Hepatocyte (in vitro differentiated cells): ENCODE results near the gene CUL1. TPM values are rescaled to one million over a fixed set of nuclear protein-coding genes. Genes with fewer than 3 reads are reported as not detected.
"Not testable (repeated sequence)": the region's sequence is repeated elsewhere in the genome, so short reads cannot be mapped to it uniquely, and the experiment has no call there.

Experiments
- DNase-seq: peaks from one replicate; pipeline ENCODE4 v3.0.0-alpha.2; 2016; ENCODE audit warnings: low spot score
- H2AFZ ChIP-seq: fragments of 200-600 bp; sonication (generic); 2 replicates; pipeline ENCODE4 v1.6.0; 2016; ENCODE audit warnings: antibody characterized with exemption, mild to moderate bottlenecking
- H3K27ac ChIP-seq: fragments of 200-600 bp; sonication (generic); 2 replicates; pipeline ENCODE4 v1.5.1; 2016; ENCODE audit warnings: mild to moderate bottlenecking
- H3K27me3 ChIP-seq: fragments of 200-600 bp; sonication (generic); 2 replicates; pipeline ENCODE4 v1.6.1; 2016
- H3K36me3 ChIP-seq: fragments of 200-600 bp; sonication (generic); replicated peaks from 2 replicates; pipeline ENCODE4 v1.5.1; 2016; ENCODE audit warnings: low read depth; ENCODE audit not compliant: insufficient read depth
- H3K4me1 ChIP-seq: fragments of 200-600 bp; sonication (generic); 2 replicates; pipeline ENCODE4 v1.5.1; 2016; ENCODE audit warnings: mild to moderate bottlenecking, moderate library complexity; ENCODE audit not compliant: insufficient read depth
- H3K4me2 ChIP-seq: fragments of 200-600 bp; sonication (generic); 2 replicates; pipeline ENCODE4 v1.6.0; 2016
- H3K4me3 ChIP-seq: fragments of 200-600 bp; sonication (generic); 2 replicates; pipeline ENCODE4 v1.5.1; 2016; ENCODE audit warnings: mild to moderate bottlenecking
- H3K79me2 ChIP-seq: fragments of 200-600 bp; sonication (generic); 2 replicates; pipeline ENCODE4 v1.6.0; 2017; ENCODE audit warnings: mild to moderate bottlenecking
- H3K9me2 ChIP-seq: fragments of 200-600 bp; sonication (generic); replicated peaks from 2 replicates; pipeline ENCODE4 v1.6.0; 2017; ENCODE audit warnings: mild to moderate bottlenecking; ENCODE audit not compliant: insufficient read depth
- H3K9me3 ChIP-seq: fragments of 200-600 bp; sonication (generic); 2 replicates; pipeline ENCODE4 v1.5.1; 2016; ENCODE audit warnings: low read depth, mild to moderate bottlenecking
- H4K20me1 ChIP-seq: fragments of 200-600 bp; sonication (generic); 2 replicates; pipeline ENCODE4 v1.6.0; 2016; ENCODE audit warnings: mild to moderate bottlenecking; ENCODE audit not compliant: insufficient read depth, poor library complexity, severe bottlenecking
- EZH2 ChIP-seq: fragments of 200-600 bp; sonication (generic); IDR thresholded peaks from 2 replicates; pipeline ENCODE4 v1.6.1; 2016; ENCODE audit warnings: antibody characterized with exemption, mild to moderate bottlenecking, borderline replicate concordance
- EZH2phosphoT487 ChIP-seq: fragments of 200-600 bp; sonication (generic); IDR thresholded peaks from one replicate; pipeline ENCODE4 v1.6.1; 2018; ENCODE audit warnings: antibody characterized with exemption, mild to moderate bottlenecking, low read depth, moderate library complexity; ENCODE audit not compliant: unreplicated experiment, severe bottlenecking
- WGBS: methylation state at CpG from one replicate; pipeline ENCODE4 v1.1.6; 2016; ENCODE audit warnings: low lambda C conversion rate; ENCODE audit errors: missing lambda C conversion rate; 5-methylcytosine and 5-hydroxymethylcytosine counted together
- polyA plus RNA-seq: library from polyadenylated mRNA; unstranded; fragments of >200 nt; fragmentation: Nextera tagmentation; extraction: Ambion mirVana; gene quantifications from 2 replicates; pipeline ENCODE4 v1.2.1, GENCODE V29; 2016
- total RNA-seq: library from RNA; depleted of rRNA; stranded (reverse); fragments of >200 nt; gene quantifications from 2 replicates; pipeline ENCODE4 v1.2.3, GENCODE V29; 2014
- TF ChIP-seq, protein P1 (sequence below): fragments of 200-600 bp; sonication (generic); IDR thresholded peaks from 2 replicates; pipeline ENCODE4 v1.5.1; 2016; ENCODE audit warnings: antibody characterized with exemption, mild to moderate bottlenecking; ENCODE audit not compliant: poor library complexity

Gene CUL1
- total and polyA plus RNA-seq, 2 experiments from 2014 or later, result 56.7 to 68.4 TPM

- TF ChIP-seq EZH2phosphoT487, result no peak
- TF ChIP-seq EZH2, result no peak
- TF ChIP-seq, protein P1, sequence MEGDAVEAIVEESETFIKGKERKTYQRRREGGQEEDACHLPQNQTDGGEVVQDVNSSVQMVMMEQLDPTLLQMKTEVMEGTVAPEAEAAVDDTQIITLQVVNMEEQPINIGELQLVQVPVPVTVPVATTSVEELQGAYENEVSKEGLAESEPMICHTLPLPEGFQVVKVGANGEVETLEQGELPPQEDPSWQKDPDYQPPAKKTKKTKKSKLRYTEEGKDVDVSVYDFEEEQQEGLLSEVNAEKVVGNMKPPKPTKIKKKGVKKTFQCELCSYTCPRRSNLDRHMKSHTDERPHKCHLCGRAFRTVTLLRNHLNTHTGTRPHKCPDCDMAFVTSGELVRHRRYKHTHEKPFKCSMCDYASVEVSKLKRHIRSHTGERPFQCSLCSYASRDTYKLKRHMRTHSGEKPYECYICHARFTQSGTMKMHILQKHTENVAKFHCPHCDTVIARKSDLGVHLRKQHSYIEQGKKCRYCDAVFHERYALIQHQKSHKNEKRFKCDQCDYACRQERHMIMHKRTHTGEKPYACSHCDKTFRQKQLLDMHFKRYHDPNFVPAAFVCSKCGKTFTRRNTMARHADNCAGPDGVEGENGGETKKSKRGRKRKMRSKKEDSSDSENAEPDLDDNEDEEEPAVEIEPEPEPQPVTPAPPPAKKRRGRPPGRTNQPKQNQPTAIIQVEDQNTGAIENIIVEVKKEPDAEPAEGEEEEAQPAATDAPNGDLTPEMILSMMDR, result no peak
- no peak overlapping the region for H2AFZ ChIP-seq
- H4K20me1 ChIP-seq, result peaks cover 100% of the 10 kb centered on the region
Observed at GRCh38 chr7:148706368-148706767, 7.7 kb downstream of the CUL1 start.

GRCh38 chr7:148708026-148708885 is 9.6 kb downstream of the CUL1 start:
- Histone ChIP-seq H3K4me2 (peak overlapping the region; percentile 39), H3K27ac (peak overlapping the region; percentile 21)
- no peak for DNase-seq

More at GRCh38 chr7:148706368-148706767, 7.7 kb downstream of the CUL1 start:
- Histone ChIP-seq H3K36me3 (no peaks in the 10 kb centered on the region), H3K4me3 (no peak overlapping the region), H3K27me3 (no peaks in the 10 kb centered on the region), H3K9me2 (no peaks in the 10 kb centered on the region), H3K4me1 (peaks cover 43% of the 10 kb centered on the region), H3K27ac (no peak overlapping the region), H3K79me2 (peaks cover 100% of the 10 kb centered on the region), H3K9me3 (no peaks in the 10 kb centered on the region), H3K4me2 (peak overlapping the region; percentile 27)
- WGBS, result 70% methylated on average over 5 of the region's 5 CpGs
- DNase-seq, result no peak

DNA sequence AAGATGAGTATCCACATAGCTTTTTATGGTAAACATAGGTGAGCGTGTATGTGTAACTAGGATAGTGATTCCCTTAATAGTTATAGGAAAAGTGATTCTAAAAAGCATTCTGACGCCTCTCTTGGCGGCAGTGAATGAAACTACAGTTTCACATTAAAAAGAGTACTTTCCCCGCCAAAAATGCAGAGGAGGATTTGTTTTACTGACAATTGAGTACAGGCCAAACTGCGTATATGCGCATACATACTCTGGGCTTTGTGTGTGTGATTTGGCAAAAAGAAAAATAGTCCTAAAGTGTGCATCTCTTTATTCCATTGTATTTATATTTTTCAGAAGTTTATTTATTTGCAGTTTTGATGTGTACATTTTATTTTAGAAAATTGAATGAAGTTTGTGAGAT is 10.3 kb downstream of the CUL1 start:
- Histone ChIP-seq H3K9me2 (no peaks in the 10 kb centered on the region), H3K36me3 (no peaks in the 10 kb centered on the region), H4K20me1 (peaks cover 100% of the 10 kb centered on the region), H3K27ac (no peak overlapping the region), H3K4me2 (no peak overlapping the region), H3K4me3 (no peak overlapping the region), H3K27me3 (no peaks in the 10 kb centered on the region), H3K4me1 (peaks cover 42% of the 10 kb centered on the region), H3K79me2 (peaks cover 100% of the 10 kb centered on the region), H3K9me3 (no peaks in the 10 kb centered on the region), H2AFZ (no peak overlapping the region)
- WGBS, result 80% methylated on average over 6 of the region's 6 CpGs
- DNase-seq, result no peak
- TF ChIP-seq EZH2 (no peak), EZH2phosphoT487 (no peak)
- TF ChIP-seq, protein P1, result no peak

More at GRCh38 chr7:148708026-148708885, 9.6 kb downstream of the CUL1 start:
- TF ChIP-seq, protein P1, result no peak
- TF ChIP-seq EZH2, result no peak
- no peak for TF ChIP-seq EZH2phosphoT487
- no peaks in the 10 kb centered on the region for H3K36me3 ChIP-seq
- H3K4me1 ChIP-seq, result peaks cover 41% of the 10 kb centered on the region
- peaks cover 100% of the 10 kb centered on the region for H3K79me2 ChIP-seq
- no peak overlapping the region for H2AFZ ChIP-seq
- H3K9me2 ChIP-seq, result no peaks in the 10 kb centered on the region
- H4K20me1 ChIP-seq, result peaks cover 100% of the 10 kb centered on the region
- H3K27me3 ChIP-seq, result no peaks in the 10 kb centered on the region
- no peak overlapping the region for H3K4me3 ChIP-seq
- WGBS, result 81% methylated on average over 7 of the region's 7 CpGs
- no peaks in the 10 kb centered on the region for H3K9me3 ChIP-seq

GRCh38 chr7:148710426-148710825 is 11.7 kb downstream of the CUL1 start:
- H3K9me3 ChIP-seq, H3K27ac ChIP-seq, H3K9me2 ChIP-seq, H3K36me3 ChIP-seq, H3K4me3 ChIP-seq, H3K27me3 ChIP-seq, H2AFZ ChIP-seq, DNase-seq, H3K4me2 ChIP-seq: not testable (repeated sequence)
- Histone ChIP-seq H3K79me2 (peaks cover 100% of the 10 kb centered on the region), H3K4me1 (peaks cover 29% of the 10 kb centered on the region), H4K20me1 (peaks cover 100% of the 10 kb centered on the region)
- WGBS, result 91% methylated on average over 17 of the region's 17 CpGs
